Skeletal muscle tissue (tissue), 4 donors: ENCODE results near the gene FSD1. TPM values are rescaled to one million over a fixed set of nuclear protein-coding genes. Genes with fewer than 3 reads are reported as not detected.

Source experiments
- H3K27ac ChIP-seq: one replicate; pipeline ENCODE4 v1.7.0; 2013; ENCODE audit warnings: mild to moderate bottlenecking, low read depth, low read length, inconsistent platforms
- H3K27me3 ChIP-seq, 3 donors: one replicate each; pipeline ENCODE4 v1.7.0; 2013; ENCODE audit warnings: low read length in 3 of 3; ENCODE audit not compliant: control insufficient read depth in 3 of 3, insufficient read depth in 3 of 3
- H3K36me3 ChIP-seq, 3 donors: one replicate each; pipeline ENCODE4 v1.7.0; 2013; ENCODE audit warnings: low read length in 3 of 3; ENCODE audit not compliant: control insufficient read depth in 3 of 3, insufficient read depth in 3 of 3
- H3K4me1 ChIP-seq, 3 donors: one replicate each; pipeline ENCODE4 v1.7.0; 2013; ENCODE audit warnings: low read length in 3 of 3, mild to moderate bottlenecking in 3 of 3; ENCODE audit not compliant: control insufficient read depth in 3 of 3, insufficient read depth in 3 of 3
- H3K4me3 ChIP-seq, 3 donors: one replicate each; pipeline ENCODE4 v1.7.0; 2013; ENCODE audit warnings: low read length in 3 of 3
- H3K9ac ChIP-seq, 3 donors: one replicate each; pipeline ENCODE4 v1.7.0; 2013; ENCODE audit warnings: low read length in 3 of 3, mild to moderate bottlenecking in 3 of 3, moderate library complexity in 2 of 3, low read depth in 1 of 3
- H3K9me3 ChIP-seq, 3 donors: one replicate each; pipeline ENCODE4 v1.7.0; 2013; ENCODE audit warnings: low read length in 3 of 3; ENCODE audit not compliant: control insufficient read depth in 3 of 3
- total RNA-seq: library from RNA; depleted of rRNA; stranded (reverse); fragments of >200 nt; gene quantifications from one replicate; pipeline ENCODE4 v1.2.3, GENCODE V29; 2014
- donor health status: Osteomylitis.

Gene FSD1
- total RNA-seq: not detected

GRCh38 chr19:4304538-4305256 is at the start of gene FSD1:
Gene FSD1, plus strand, starts transcription at chr19:4304598. Its CDS starts 149 bp downstream, at chr19:4304747.
- no peak within 1 kb of the TSS for H3K4me3 ChIP-seq
- no peak within 1 kb of the TSS for H3K27ac ChIP-seq
- H3K27me3 ChIP-seq: peaks cover 17 to 28% (median 23%) of the 10 kb centered on the region in 3 donors
- no peaks in the 10 kb centered on the region for H3K36me3 ChIP-seq
- no peaks in the 10 kb centered on the region for H3K9me3 ChIP-seq
- no peak within 1 kb of the TSS for H3K9ac ChIP-seq
- no peaks in the 10 kb centered on the region for H3K4me1 ChIP-seq

- no peaks in the 10 kb centered on the region for H3K4me1 ChIP-seq
- H3K4me3 ChIP-seq: no peak overlapping the region
- H3K27me3 ChIP-seq: no peaks in the 10 kb centered on the region
- H3K36me3 ChIP-seq: peaks cover 55 to 65% (median 58%) of the 10 kb centered on the region in 3 donors
- H3K27ac ChIP-seq: no peak overlapping the region
- H3K9ac ChIP-seq: no peak overlapping the region
- peaks cover 0 to 8% (median 2%) of the 10 kb centered on the region in 3 donors for H3K9me3 ChIP-seq
Observed at GRCh38 chr19:4256563-4256962, 47.8 kb upstream of the FSD1 start.

- no peak overlapping the region for H3K9ac ChIP-seq
- H3K27ac ChIP-seq: no peak overlapping the region
- peaks cover 57 to 61% (median 58%) of the 10 kb centered on the region in 3 donors for H3K36me3 ChIP-seq
- no peak overlapping the region for H3K4me3 ChIP-seq
- no peaks in the 10 kb centered on the region for H3K27me3 ChIP-seq
- peaks cover 0 to 8% (median 2%) of the 10 kb centered on the region in 3 donors for H3K9me3 ChIP-seq
- H3K4me1 ChIP-seq: no peaks in the 10 kb centered on the region
Observed at GRCh38 chr19:4257025-4257424, 47.4 kb upstream of the FSD1 start.

- no peak overlapping the region for H3K27ac ChIP-seq
- H3K9me3 ChIP-seq: peaks cover 0 to 8% (median 2%) of the 10 kb centered on the region in 3 donors
- H3K4me1 ChIP-seq: no peaks in the 10 kb centered on the region
- H3K27me3 ChIP-seq: no peaks in the 10 kb centered on the region
- peaks cover 55 to 64% (median 57%) of the 10 kb centered on the region in 3 donors for H3K36me3 ChIP-seq
- no peak overlapping the region for H3K9ac ChIP-seq
- H3K4me3 ChIP-seq: no peak overlapping the region
Observed at GRCh38 chr19:4258181-4258580, 46.2 kb upstream of the FSD1 start.

GRCh38 chr19:4260613-4261191 is 43.7 kb upstream of the FSD1 start:
- no peak overlapping the region for H3K27ac ChIP-seq

GRCh38 chr19:4264812-4265211 is 39.6 kb upstream of the FSD1 start:
- Histone ChIP-seq H3K27me3 (no peaks in the 10 kb centered on the region), H3K4me1 (no peaks in the 10 kb centered on the region), H3K36me3 (peaks cover 41 to 51% (median 43%) of the 10 kb centered on the region in 3 donors), H3K27ac (no peak overlapping the region), H3K4me3 (no peak overlapping the region), H3K9ac (no peak overlapping the region), H3K9me3 (no peaks in the 10 kb centered on the region)

More at GRCh38 chr19:4260613-4261191, 43.7 kb upstream of the FSD1 start:
- Histone ChIP-seq H3K4me1 (no peaks in the 10 kb centered on the region), H3K9me3 (peaks cover 0 to 5% (median 2%) of the 10 kb centered on the region in 3 donors), H3K9ac (no peak overlapping the region), H3K36me3 (peaks cover 42 to 51% (median 44%) of the 10 kb centered on the region in 3 donors), H3K27me3 (no peaks in the 10 kb centered on the region), H3K4me3 (no peak overlapping the region)

- Histone ChIP-seq H3K36me3 (peaks cover 33 to 41% (median 36%) of the 10 kb centered on the region in 3 donors), H3K27ac (no peak overlapping the region), H3K9me3 (no peaks in the 10 kb centered on the region), H3K4me3 (no peak overlapping the region), H3K27me3 (no peaks in the 10 kb centered on the region), H3K4me1 (no peaks in the 10 kb centered on the region), H3K9ac (no peak overlapping the region)
Observed at GRCh38 chr19:4266253-4267000, 38.0 kb upstream of the FSD1 start.

GRCh38 chr19:4267101-4267900 is 37.1 kb upstream of the FSD1 start:
- Histone ChIP-seq H3K27ac (no peak overlapping the region), H3K9ac (no peak overlapping the region), H3K36me3 (peaks cover 32 to 39% (median 33%) of the 10 kb centered on the region in 3 donors), H3K9me3 (no peaks in the 10 kb centered on the region), H3K27me3 (no peaks in the 10 kb centered on the region), H3K4me1 (no peaks in the 10 kb centered on the region), H3K4me3 (no peak overlapping the region)

- H3K4me1 ChIP-seq: no peaks in the 10 kb centered on the region
- no peaks in the 10 kb centered on the region for H3K9me3 ChIP-seq
- peaks cover 28 to 32% (median 31%) of the 10 kb centered on the region in 3 donors for H3K36me3 ChIP-seq
Observed at GRCh38 chr19:4267901-4268815, 36.2 kb upstream of the FSD1 start.

More at GRCh38 chr19:4267901-4268815, 36.2 kb upstream of the FSD1 start:
- Histone ChIP-seq H3K27me3 (no peaks in the 10 kb centered on the region), H3K9ac (no peak overlapping the region), H3K27ac (no peak overlapping the region), H3K4me3 (no peak overlapping the region)
